ENCODE results near the gene LMTK2.

DNA sequence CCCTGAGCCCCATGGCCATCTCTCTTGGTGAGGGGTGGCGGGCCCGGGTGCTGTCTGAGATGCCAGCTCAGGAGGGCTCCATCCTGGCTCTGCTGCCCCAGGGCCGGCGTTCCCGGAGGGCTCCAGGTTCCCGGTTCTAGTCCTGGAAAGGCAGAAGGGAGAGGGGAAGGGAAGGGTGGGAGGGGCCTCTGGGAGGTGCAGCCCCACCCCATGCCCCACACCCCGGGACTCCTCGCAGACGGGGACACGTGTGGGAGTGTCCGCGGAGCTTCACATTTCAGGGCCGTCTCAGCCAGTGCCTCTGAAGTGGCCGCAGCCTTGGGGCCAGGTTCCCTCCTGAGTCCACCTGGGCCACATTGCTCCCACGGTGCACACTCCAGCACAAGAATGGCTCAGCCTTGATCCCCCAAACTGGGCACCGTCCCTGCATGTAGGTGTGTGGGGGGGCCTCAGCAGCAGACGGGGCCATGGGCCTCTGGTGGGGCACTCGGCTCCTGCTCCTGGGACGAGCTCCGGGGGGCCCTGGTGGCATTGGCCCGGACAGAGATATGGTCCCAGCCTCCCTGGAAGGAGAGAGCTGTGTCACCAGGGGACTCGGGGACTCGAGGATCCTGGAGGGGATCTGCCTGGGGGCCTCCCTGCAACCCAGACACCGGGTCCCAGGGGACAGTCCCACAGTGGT is 110.4 kb downstream of the LMTK2 start:
- no peak for TF ChIP-seq POLR2A (IDR thresholded peaks at IDR 0.05; ENCODE audit: low read length)
- no peak for TF ChIP-seq GATA1 (IDR thresholded peaks at IDR 0.05; ENCODE audit: low read depth, low read length)
